SU-DHL-6 (cell line): ENCODE measurements around the gene CCDC66.

Experiments
- H2AFZ ChIP-seq: fragments of 200-600 bp; sonication (generic); 2 replicates; pipeline ENCODE4 v1.6.1; 2014; ENCODE audit warnings: low read depth, mild to moderate bottlenecking, moderate library complexity, mixed read lengths, antibody characterized with exemption, low read length; ENCODE audit not compliant: severe bottlenecking
- H3F3A ChIP-seq: fragments of 200-600 bp; shearing (Covaris generic); 2 replicates; pipeline ENCODE4 v1.6.0; 2016; ENCODE audit warnings: antibody characterized with exemption, mild to moderate bottlenecking; ENCODE audit not compliant: insufficient read depth
- H3K27ac ChIP-seq: fragments of 200-600 bp; sonication (generic); 2 replicates; pipeline ENCODE4 v1.5.1; 2016; ENCODE audit warnings: low read depth, mild to moderate bottlenecking, low read length, moderate library complexity, mixed read lengths
- H3K27me3 ChIP-seq: fragments of 200-600 bp; sonication (generic), shearing (Covaris generic); 2 replicates; pipeline ENCODE4 v1.6.0; 2014; ENCODE audit warnings: mild to moderate bottlenecking, low read length
- H3K36me3 ChIP-seq: fragments of 200-600 bp; sonication (generic); 2 replicates; pipeline ENCODE4 v1.6.1; 2014; ENCODE audit warnings: mild to moderate bottlenecking, low read length, mixed read lengths
- H3K4me2 ChIP-seq: fragments of 300-600, 200-600 bp; shearing (Covaris generic), sonication (generic); 2 replicates; pipeline ENCODE4 v1.6.0; 2014; ENCODE audit warnings: low read length, low read depth, mild to moderate bottlenecking; ENCODE audit not compliant: poor library complexity, severe bottlenecking
- H3K4me3 ChIP-seq: fragments of 200-600 bp; sonication (generic); 2 replicates; pipeline ENCODE4 v1.5.1; 2014; ENCODE audit warnings: antibody characterized with exemption, low read length, mild to moderate bottlenecking, mixed read lengths; ENCODE audit not compliant: insufficient read depth, poor library complexity, severe bottlenecking
- H3K79me2 ChIP-seq: fragments of 200-600 bp; sonication (generic); 2 replicates; pipeline ENCODE4 v1.6.1; 2014; ENCODE audit warnings: mild to moderate bottlenecking, low read length, moderate library complexity; ENCODE audit not compliant: insufficient read depth
- H3K9ac ChIP-seq: fragments of 200-600 bp; sonication (generic); 2 replicates; pipeline ENCODE4 v1.7.0; 2014; ENCODE audit warnings: mild to moderate bottlenecking, low read length
- H3K9me2 ChIP-seq: fragments of 200-600 bp; sonication (generic); replicated peaks from 2 replicates; pipeline ENCODE4 v1.6.1; 2014; ENCODE audit warnings: low read length; ENCODE audit not compliant: insufficient read depth
- H3K9me3 ChIP-seq: fragments of 200-600 bp; sonication (generic); 2 replicates; pipeline ENCODE4 v1.6.1; 2014; ENCODE audit warnings: low read length, mixed read lengths; ENCODE audit not compliant: insufficient read depth
- H4K20me1 ChIP-seq: fragments of 200-600 bp; sonication (generic); 2 replicates; pipeline ENCODE4 v1.6.1; 2014; ENCODE audit warnings: low read depth, mild to moderate bottlenecking, antibody characterized with exemption, low read length, moderate library complexity, mixed read lengths
- EZH2phosphoT487 ChIP-seq: fragments of 200-600 bp; sonication (generic), shearing (Covaris generic); conservative IDR thresholded peaks from 2 replicates; pipeline ENCODE4 v1.6.1; 2018; ENCODE audit warnings: mild to moderate bottlenecking, antibody characterized with exemption, low read length, moderate library complexity, mixed read lengths
- TF ChIP-seq, protein P1 (sequence below): fragments of 200-600 bp; sonication (generic); IDR thresholded peaks from one replicate; pipeline ENCODE4 v1.5.1; 2017; ENCODE audit warnings: antibody characterized with exemption, mild to moderate bottlenecking, low read length, moderate library complexity; ENCODE audit not compliant: insufficient read depth, poor library complexity, severe bottlenecking

Gene CCDC66

GRCh38 chr3:56525291-56525690 lies 31.7 kb upstream of the CCDC66 start:
- H3K9me3 ChIP-seq, result no peaks in the 10 kb centered on the region
- no peaks in the 10 kb centered on the region for H3K27me3 ChIP-seq
- no peaks in the 10 kb centered on the region for H3F3A ChIP-seq
- H3K4me3 ChIP-seq, result no peak overlapping the region
- H3K27ac ChIP-seq, result no peak overlapping the region
- no peaks in the 10 kb centered on the region for H4K20me1 ChIP-seq
- no peaks in the 10 kb centered on the region for H3K79me2 ChIP-seq
- H3K4me2 ChIP-seq, result no peak overlapping the region
- H2AFZ ChIP-seq, result no peak overlapping the region
- no peaks in the 10 kb centered on the region for H3K9me2 ChIP-seq
- H3K9ac ChIP-seq, result no peak overlapping the region
- H3K36me3 ChIP-seq, result no peaks in the 10 kb centered on the region
- TF ChIP-seq, protein P1, sequence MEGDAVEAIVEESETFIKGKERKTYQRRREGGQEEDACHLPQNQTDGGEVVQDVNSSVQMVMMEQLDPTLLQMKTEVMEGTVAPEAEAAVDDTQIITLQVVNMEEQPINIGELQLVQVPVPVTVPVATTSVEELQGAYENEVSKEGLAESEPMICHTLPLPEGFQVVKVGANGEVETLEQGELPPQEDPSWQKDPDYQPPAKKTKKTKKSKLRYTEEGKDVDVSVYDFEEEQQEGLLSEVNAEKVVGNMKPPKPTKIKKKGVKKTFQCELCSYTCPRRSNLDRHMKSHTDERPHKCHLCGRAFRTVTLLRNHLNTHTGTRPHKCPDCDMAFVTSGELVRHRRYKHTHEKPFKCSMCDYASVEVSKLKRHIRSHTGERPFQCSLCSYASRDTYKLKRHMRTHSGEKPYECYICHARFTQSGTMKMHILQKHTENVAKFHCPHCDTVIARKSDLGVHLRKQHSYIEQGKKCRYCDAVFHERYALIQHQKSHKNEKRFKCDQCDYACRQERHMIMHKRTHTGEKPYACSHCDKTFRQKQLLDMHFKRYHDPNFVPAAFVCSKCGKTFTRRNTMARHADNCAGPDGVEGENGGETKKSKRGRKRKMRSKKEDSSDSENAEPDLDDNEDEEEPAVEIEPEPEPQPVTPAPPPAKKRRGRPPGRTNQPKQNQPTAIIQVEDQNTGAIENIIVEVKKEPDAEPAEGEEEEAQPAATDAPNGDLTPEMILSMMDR, result no peak
- TF ChIP-seq EZH2phosphoT487, result no peak

- Histone ChIP-seq H3K27ac (no peak overlapping the region), H3K4me2 (no peak overlapping the region), H3K9me2 (no peaks in the 10 kb centered on the region), H3K27me3 (no peaks in the 10 kb centered on the region), H3K36me3 (no peaks in the 10 kb centered on the region), H3F3A (no peaks in the 10 kb centered on the region), H3K9me3 (no peaks in the 10 kb centered on the region), H4K20me1 (no peaks in the 10 kb centered on the region), H3K79me2 (no peaks in the 10 kb centered on the region), H3K9ac (no peak overlapping the region), H2AFZ (no peak overlapping the region), H3K4me3 (no peak overlapping the region)
- TF ChIP-seq, protein P1, result no peak
- no peak for TF ChIP-seq EZH2phosphoT487
Observed at GRCh38 chr3:56536735-56537134, 20.2 kb upstream of the CCDC66 start.

DNA sequence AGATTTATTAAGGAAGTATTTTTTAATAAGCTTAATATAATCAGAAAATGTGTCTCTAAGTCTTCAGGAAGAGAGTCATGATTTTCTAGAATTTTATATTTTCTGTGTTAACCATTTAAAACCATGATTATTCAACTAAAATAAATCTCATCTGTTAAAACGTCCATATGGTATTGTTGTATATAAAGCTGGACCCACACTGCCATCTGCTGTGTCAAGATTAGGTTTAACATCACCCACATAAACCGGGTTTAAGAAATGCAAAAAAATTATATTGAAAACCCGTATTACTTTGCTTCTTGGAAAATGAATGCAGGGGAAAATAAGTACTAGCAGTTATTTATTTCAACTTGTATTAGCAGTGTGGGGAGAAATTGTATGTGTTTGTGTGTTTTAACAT lies 9.5 kb upstream of the CCDC66 start:
- Histone ChIP-seq H3K4me2 (no peak overlapping the region), H4K20me1 (no peaks in the 10 kb centered on the region), H3K9me3 (no peaks in the 10 kb centered on the region), H2AFZ (no peak overlapping the region), H3K4me3 (no peak overlapping the region), H3F3A (no peaks in the 10 kb centered on the region), H3K79me2 (no peaks in the 10 kb centered on the region), H3K9me2 (no peaks in the 10 kb centered on the region), H3K9ac (no peak overlapping the region), H3K27ac (no peak overlapping the region), H3K27me3 (no peaks in the 10 kb centered on the region), H3K36me3 (no peaks in the 10 kb centered on the region)
- TF ChIP-seq EZH2phosphoT487, result no peak
- TF ChIP-seq, protein P1, result no peak
